H1 (cell line): ENCODE measurements around the gene FPR3. TPM values are rescaled to one million over a fixed set of nuclear protein-coding genes. Genes with fewer than 3 reads are reported as not detected.

ENCODE experiments used
- CTCF ChIA-PET: fragments of 300-600 bp; sonication (Branson Sonifier 250); formaldehyde crosslinking; loops from one replicate; lab custom pipeline; 2021; ENCODE audit not compliant: partially characterized antibody; lab: Charles Lee
- POLR2A ChIA-PET: fragments of 300-600 bp; sonication (Branson Sonifier 250); formaldehyde crosslinking; loops from one replicate; lab custom pipeline; 2021; ENCODE audit warnings: inconsistent platforms; ENCODE audit not compliant: partially characterized antibody; lab: Charles Lee
- DNase-seq, 2 experiments: peaks; one replicate each; pipeline versions ENCODE4 v3.0.0 to v3.0.0-alpha.2; 2010 to 2022; ENCODE audit warnings: low spot score in 2 of 2, low read depth in 1 of 2, mixed read lengths in 1 of 2
- FAIRE-seq: peaks from 2 replicates; lab custom pipeline; 2011; peaks lifted over from hg19 to GRCh38; lab: Jason Lieb, UNC
- H2AFZ ChIP-seq: 2 replicates; pipeline ENCODE4 v1.8.1; 2012; ENCODE audit warnings: low read length, inconsistent platforms
- H2AK5ac ChIP-seq: 2 replicates; pipeline ENCODE4 v1.6.1; 2013; ENCODE audit warnings: low read depth, low read length
- H2BK120ac ChIP-seq: replicated peaks from 2 replicates; pipeline ENCODE3; 2013; ENCODE audit warnings: low read depth, low read length, inconsistent platforms
- H2BK12ac ChIP-seq: 2 replicates; pipeline ENCODE4 v1.6.1; 2013; ENCODE audit warnings: low read depth, low read length
- H2BK15ac ChIP-seq: 2 replicates; pipeline ENCODE4 v1.6.1; 2013; ENCODE audit warnings: low read length
- H2BK20ac ChIP-seq: 2 replicates; pipeline ENCODE4 v1.6.1; 2013; ENCODE audit warnings: low read length
- H2BK5ac ChIP-seq: 2 replicates; pipeline ENCODE4 v1.6.1; 2013; ENCODE audit warnings: low read depth, low read length
- H3K14ac ChIP-seq: 2 replicates; pipeline ENCODE4 v1.6.1; 2013; ENCODE audit warnings: inconsistent platforms; ENCODE audit not compliant: insufficient read length
- H3K18ac ChIP-seq: 2 replicates; pipeline ENCODE4 v1.6.1; 2013; ENCODE audit warnings: low read length; ENCODE audit errors: extremely low read depth
- H3K23ac ChIP-seq: 2 replicates; pipeline ENCODE4 v1.6.1; 2013; ENCODE audit warnings: inconsistent platforms; ENCODE audit not compliant: insufficient read length
- H3K23me2 ChIP-seq: 2 replicates; pipeline ENCODE4 v1.6.1; 2013; ENCODE audit warnings: low read depth, low read length
- H3K27ac ChIP-seq: 2 replicates; pipeline ENCODE4 v1.6.1; 2011; ENCODE audit warnings: low read depth, low read length, inconsistent platforms
- H3K27me3 ChIP-seq, 4 experiments: replicated peaks in 1 of 4; 1 replicate in 1 of 4; 2 replicates in 3 of 4; pipeline versions ENCODE4 v1.6.1 to v1.8.1; 2011 to 2013; ENCODE audit warnings: low read length in 3 of 4, mild to moderate bottlenecking in 3 of 4, inconsistent platforms in 2 of 4, mixed read lengths in 2 of 4, moderate library complexity in 1 of 4; ENCODE audit not compliant: control insufficient read depth in 3 of 4, insufficient read depth in 3 of 4; ENCODE audit errors: extremely low read depth in 1 of 4
- H3K36me3 ChIP-seq, 4 experiments: 2 replicates each; pipeline versions ENCODE4 v1.6.1 to v1.8.1; 2011 to 2013; ENCODE audit warnings: mild to moderate bottlenecking in 4 of 4, low read length in 3 of 4, moderate library complexity in 2 of 4, control low read depth in 1 of 4, inconsistent platforms in 1 of 4; ENCODE audit not compliant: insufficient read depth in 4 of 4, control insufficient read depth in 2 of 4
- H3K4ac ChIP-seq: replicated peaks from 2 replicates; pipeline ENCODE3; 2013; ENCODE audit warnings: low read length, low read depth, mixed read lengths, inconsistent platforms; ENCODE audit not compliant: insufficient read length
- H3K4me1 ChIP-seq, 4 experiments: replicated peaks in 1 of 4; 1 replicate in 1 of 4; 2 replicates in 3 of 4; pipeline versions ENCODE4 v1.6.1 to v1.8.1; 2011 to 2013; ENCODE audit warnings: low read length in 3 of 4, inconsistent platforms in 2 of 4, mixed read lengths in 1 of 4; ENCODE audit not compliant: insufficient read depth in 4 of 4, control insufficient read depth in 3 of 4
- H3K4me2 ChIP-seq, 2 experiments: 2 replicates each; pipeline versions ENCODE4 v1.6.1 to v1.8.1; 2011 to 2013; ENCODE audit warnings: low read depth in 2 of 2, low read length in 2 of 2, control low read depth in 1 of 2, inconsistent platforms in 1 of 2, mild to moderate bottlenecking in 1 of 2; ENCODE audit not compliant: insufficient read depth in 1 of 2
- H3K4me3 ChIP-seq, 4 experiments: fragments of 200-600, 300-600 bp in 1 of 4; sonication (generic), shearing (Covaris generic), sonication (Bioruptor Twin) in 1 of 4; 2 replicates each; pipeline versions ENCODE4 v1.5.1 to v1.8.1; 2011 to 2016; ENCODE audit warnings: low read length in 4 of 4, low read depth in 3 of 4, control low read depth in 2 of 4, inconsistent platforms in 2 of 4, mild to moderate bottlenecking in 2 of 4, mixed read lengths in 1 of 4, moderate library complexity in 1 of 4; ENCODE audit not compliant: insufficient read depth in 2 of 4; ENCODE audit errors: extremely low read depth in 1 of 4
- H3K56ac ChIP-seq: replicated peaks from 2 replicates; pipeline ENCODE3; 2013; ENCODE audit warnings: low read depth, mild to moderate bottlenecking, mixed read lengths, low read length, inconsistent platforms; ENCODE audit not compliant: insufficient read length
- H3K79me1 ChIP-seq: 2 replicates; pipeline ENCODE4 v1.6.1; 2013; ENCODE audit warnings: low read depth, low read length, control low read depth
- H3K79me2 ChIP-seq, 2 experiments: 2 replicates each; pipeline versions ENCODE4 v1.6.1 to v1.8.1; 2012 to 2013; ENCODE audit warnings: low read length in 2 of 2, mild to moderate bottlenecking in 2 of 2, inconsistent platforms in 1 of 2; ENCODE audit not compliant: insufficient read depth in 2 of 2, control insufficient read depth in 1 of 2
- H3K9ac ChIP-seq, 4 experiments: replicated peaks in 1 of 4; 1 replicate in 1 of 4; 2 replicates in 3 of 4; pipeline versions ENCODE4 v1.6.1 to v1.8.1; 2011 to 2013; ENCODE audit warnings: low read depth in 3 of 4, low read length in 3 of 4, control low read depth in 2 of 4, mild to moderate bottlenecking in 2 of 4, moderate library complexity in 2 of 4, inconsistent platforms in 1 of 4; ENCODE audit errors: extremely low read depth in 1 of 4
- H3K9me3 ChIP-seq, 2 experiments: 2 replicates each; pipeline versions ENCODE4 v1.6.1 to v1.8.1; 2012 to 2013; ENCODE audit warnings: mild to moderate bottlenecking in 2 of 2, moderate library complexity in 2 of 2, control low read depth in 1 of 2, inconsistent platforms in 1 of 2, low read depth in 1 of 2, low read length in 1 of 2, mixed read lengths in 1 of 2; ENCODE audit not compliant: insufficient read depth in 2 of 2
- H4K20me1 ChIP-seq, 2 experiments: replicated peaks in 1 of 2; 2 replicates each; pipeline versions ENCODE3 to v1.8.1; 2011 to 2013; ENCODE audit warnings: inconsistent platforms in 2 of 2, low read length in 2 of 2, mild to moderate bottlenecking in 1 of 2; ENCODE audit not compliant: insufficient read depth in 2 of 2, control insufficient read depth in 1 of 2
- H4K5ac ChIP-seq: 2 replicates; pipeline ENCODE4 v1.6.1; 2013; ENCODE audit warnings: low read length, low read depth, mixed read lengths, inconsistent platforms; ENCODE audit not compliant: insufficient read length
- H4K8ac ChIP-seq: 2 replicates; pipeline ENCODE4 v1.8.0; 2013; ENCODE audit warnings: mild to moderate bottlenecking, moderate library complexity, low read length, inconsistent platforms; ENCODE audit not compliant: insufficient read depth; ENCODE audit errors: extremely low read depth
- H4K91ac ChIP-seq: replicated peaks from 2 replicates; pipeline ENCODE3; 2013; ENCODE audit warnings: low read length, mixed read lengths, inconsistent platforms; ENCODE audit not compliant: insufficient read length
- WGBS, 2 experiments: shearing (Covaris generic) in 1 of 2; methylation state at CpG; one replicate each; pipeline versions ENCODE4 v1.1.6 to v1.1.7; 2013 to 2015; ENCODE audit warnings: low lambda C conversion rate in 2 of 2, mixed read lengths in 2 of 2, inconsistent platforms in 1 of 2, low coverage in 1 of 2, missing lambda C conversion rate in 1 of 2; ENCODE audit not compliant: insufficient replicate concordance in 2 of 2, insufficient coverage in 1 of 2, insufficient read length in 1 of 2; ENCODE audit errors: extremely low coverage in 1 of 2, missing lambda C conversion rate in 1 of 2; 5-methylcytosine and 5-hydroxymethylcytosine counted together
- polyA plus RNA-seq, 7 experiments: library from polyadenylated mRNA; depleted of rRNA in 3 of 7; stranded (reverse) in 5 of 7; unstranded in 2 of 7; fragments of >200 nt in 5 of 7; fragments of 200-250 nt in 2 of 7; gene quantifications; 1 replicate in 5 of 7; 2 replicates in 1 of 7; 4 replicates in 1 of 7; pipeline versions ENCODE4 v1.2.1 to v1.2.3, GENCODE V29; 2011 to 2013; ENCODE audit warnings: missing spikeins in 2 of 7, mixed read lengths in 2 of 7
- total RNA-seq: library from RNA; stranded (reverse); fragmentation: NEBNext Ultra II Directional; extraction: Animal tissue kit (Norgen Biotek cat#: 25700); gene quantifications from 2 replicates; pipeline ENCODE4 v1.2.1, GENCODE V29; 2021

FPR3 gene
- total and polyA plus RNA-seq, 2 of the 8 experiments (the other 6 are each of a cell fraction or from before 2014, with no cell fraction given): not detected

DNA sequence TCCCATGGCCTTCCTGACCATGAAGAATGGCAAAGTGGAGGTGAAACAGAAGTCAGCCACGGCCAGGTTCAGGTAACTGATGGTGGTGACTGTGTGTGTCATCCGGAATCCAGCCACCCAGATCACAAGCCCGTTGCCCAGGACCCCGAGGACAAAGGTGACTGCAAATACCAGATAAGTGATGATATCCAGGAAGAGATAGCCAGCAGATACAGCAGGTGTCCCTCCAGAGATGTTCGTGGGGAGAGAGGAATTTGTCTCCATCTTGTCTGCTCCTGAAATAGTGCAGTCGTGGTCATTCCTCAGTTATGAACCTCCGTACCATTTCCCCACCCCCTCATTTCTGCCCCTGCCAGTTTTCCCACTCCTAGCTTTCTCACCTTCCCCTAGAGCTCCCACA, 48.2 kb upstream of the FPR3 start:
- Histone ChIP-seq H3K14ac (no peak overlapping the region), H3K56ac (no peak overlapping the region), H3K9ac (no peak overlapping the region), H3K4me1 (no peaks in the 10 kb centered on the region), H2BK15ac (no peak overlapping the region), H2BK12ac (no peak overlapping the region), H3K27ac (no peak overlapping the region), H3K27me3 (0 out of 7 replicates have a peak, but pooled peaks cover 0 to 2% (median 0%) of the 10 kb centered on the region in 4 experiments), H3K79me2 (no peaks in the 10 kb centered on the region), H3K9me3 (peaks cover 2 to 9% of the 10 kb centered on the region in 2 experiments; a peak in 2 of 4 replicates), H4K20me1 (no peaks in the 10 kb centered on the region), H4K8ac (no peak overlapping the region), H3K23me2 (no peaks in the 10 kb centered on the region), H3K4me2 (no peak overlapping the region), H3K4me3 (no peak overlapping the region), H2BK5ac (no peak overlapping the region), H4K5ac (no peak overlapping the region), H3K18ac (no peak overlapping the region), H2BK120ac (no peak overlapping the region), H2AK5ac (no peak overlapping the region), H3K23ac (no peak overlapping the region), H4K91ac (no peak overlapping the region), H3K79me1 (no peaks in the 10 kb centered on the region), H2AFZ (no peak overlapping the region), H3K36me3 (no peaks in the 10 kb centered on the region), H3K4ac (no peak overlapping the region), H2BK20ac (no peak overlapping the region)
- FAIRE-seq (no peak), DNase-seq (no peak)
- CTCF ChIA-PET: interaction anchor here (0.8 kb wide), 1 partner anchor 31 kb away, joined by 3 read pairs; no protein-coding TSS in a partner anchor
- 91% methylated on average over 7 of the region's 7 CpGs; no CpG with 5 or more reads in 1 of the 2 experiments for WGBS, 2 experiments
- POLR2A ChIA-PET: no interaction called here
